OCI-M2 (cell line): ENCODE measurements around the gene WNT5B.

Experiments used
- DNase-seq: peaks from one replicate; lab custom pipeline; 2025; ENCODE audit not compliant: unreplicated experiment; lab: John Stamatoyannopoulos, UW

WNT5B gene

GRCh38 chr12:1647285-1647669 lies 18.2 kb downstream of the WNT5B start:
- no peak for DNase-seq

- no peak for DNase-seq
These were observed 21.4 kb downstream of the WNT5B start for GRCh38 chr12:1650260-1650977.

GRCh38 chr12:1650978-1651361 lies 21.9 kb downstream of the WNT5B start:
- DNase-seq: no peak

- no peak for DNase-seq
These were observed 22.9 kb downstream of the WNT5B start for GRCh38 chr12:1651946-1652345.

- DNase-seq: no peak
These were observed 26.3 kb downstream of the WNT5B start for GRCh38 chr12:1655225-1655788.

GRCh38 chr12:1656902-1657301 lies 27.9 kb downstream of the WNT5B start:
- DNase-seq: no peak

GRCh38 chr12:1657688-1658087 lies 28.7 kb downstream of the WNT5B start:
- no peak for DNase-seq

GRCh38 chr12:1660304-1661187 lies 31.5 kb downstream of the WNT5B start:
- no peak for DNase-seq

- no peak for DNase-seq
These were observed 32.7 kb downstream of the WNT5B start for GRCh38 chr12:1661553-1662335.

- no peak for DNase-seq
These were observed 33.9 kb downstream of the WNT5B start for GRCh38 chr12:1662761-1663439.

GRCh38 chr12:1663440-1664132 lies 34.6 kb downstream of the WNT5B start:
- no peak for DNase-seq

- DNase-seq: no peak
These were observed 36.3 kb downstream of the WNT5B start for GRCh38 chr12:1665366-1665765.

- DNase-seq: no peak
These were observed 37.2 kb downstream of the WNT5B start for GRCh38 chr12:1666215-1666614.

- no peak for DNase-seq
These were observed 37.7 kb downstream of the WNT5B start for GRCh38 chr12:1666685-1667162.

- no peak for DNase-seq
These were observed 40.0 kb downstream of the WNT5B start for GRCh38 chr12:1668833-1669543.

GRCh38 chr12:1670358-1671268 lies 41.6 kb downstream of the WNT5B start:
- DNase-seq: no peak

- DNase-seq: no peak
These were observed 47.0 kb downstream of the WNT5B start for GRCh38 chr12:1676043-1676442.

- DNase-seq: no peak
These were observed 51.9 kb downstream of the WNT5B start for GRCh38 chr12:1680804-1681492.
